Stimulated activated naive CD8-positive, alpha-beta T cell treated with anti-CD3 and anti-CD28 coated beads, Interleukin-15, amount 100 ng/mL, for 72 hours (primary cell): Measurements from ENCODE around the gene RPIA.
"Not testable (repeated sequence)": the region's sequence is repeated elsewhere in the genome, so short reads cannot be mapped to it uniquely, and the experiment has no call there.

Experiments
- ATAC-seq: fragments of 150-1000 bp; cut with Tn5 transposase; 2 replicates; pipeline ENCODE4 v1.10.0; 2021; ENCODE audit warnings: mild to moderate bottlenecking, moderate library complexity
- DNase-seq, 2 donors: peaks; one replicate each; pipeline ENCODE4 v3.0.0; 2021 to 2022
- H3K27ac Mint-ChIP-seq, 2 donors: one replicate each; pipeline ENCODE4 v1.8.0; 2022; ENCODE audit warnings: mild to moderate bottlenecking in 2 of 2, mixed read lengths in 2 of 2, moderate library complexity in 2 of 2
- H3K27me3 Mint-ChIP-seq: one replicate; pipeline ENCODE4 v1.8.0; 2022; ENCODE audit warnings: mixed read lengths
- H3K4me1 Mint-ChIP-seq: one replicate; pipeline ENCODE4 v1.8.0; 2022; ENCODE audit warnings: mild to moderate bottlenecking, mixed read lengths
- H3K4me3 Mint-ChIP-seq, 2 donors: one replicate each; pipeline ENCODE4 v1.8.0; 2022; ENCODE audit warnings: mild to moderate bottlenecking in 2 of 2, mixed read lengths in 2 of 2, moderate library complexity in 1 of 2
- H3K9me3 Mint-ChIP-seq, 2 donors: one replicate each; pipeline ENCODE4 v1.8.0; 2022; ENCODE audit warnings: mixed read lengths in 2 of 2

The RPIA gene

DNA sequence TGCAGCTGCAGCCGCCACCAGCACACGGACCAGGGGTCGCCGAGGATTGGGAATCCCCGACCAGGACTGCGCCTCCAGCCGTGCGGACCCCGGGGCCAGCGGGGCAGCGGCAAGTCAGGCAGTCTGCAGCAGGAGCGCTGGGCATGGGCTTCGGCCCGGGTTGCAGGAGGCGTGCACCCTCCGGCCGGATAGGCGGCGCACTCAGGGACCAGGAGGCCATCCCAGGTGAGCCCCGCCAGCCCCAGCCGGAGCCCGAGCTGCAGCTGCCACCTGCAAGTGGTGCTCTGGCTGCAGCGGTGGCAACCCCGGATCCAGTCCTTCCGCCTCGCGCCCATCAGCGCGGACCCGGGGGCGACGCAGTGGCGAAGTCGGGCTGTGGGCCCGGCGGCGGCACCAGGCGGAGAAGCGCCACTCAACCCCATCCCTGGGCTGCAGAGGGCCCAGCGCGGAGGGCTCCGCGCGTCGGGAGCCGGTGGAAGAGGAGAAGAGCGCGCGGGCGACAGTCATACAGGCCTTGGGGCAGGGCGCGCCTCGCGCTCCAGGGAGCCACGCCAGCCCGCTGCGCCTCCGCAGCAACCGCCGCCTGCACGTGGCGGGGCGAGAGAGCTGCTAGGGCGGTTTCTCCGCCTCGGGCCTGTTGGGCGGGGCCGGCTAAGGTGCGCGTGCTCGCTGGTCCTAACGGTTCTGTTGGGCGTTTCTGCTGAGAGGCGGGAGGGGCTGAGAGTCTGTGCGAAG lies 73.8 kb downstream of the RPIA start:
- peak; percentile 80 for ATAC-seq
- peaks cover 0 to 8% of the 10 kb centered on the region in 2 donors for H3K9me3 Mint-ChIP-seq
- H3K27me3 Mint-ChIP-seq = peaks cover 25% of the 10 kb centered on the region
- H3K27ac Mint-ChIP-seq = no peak overlapping the region
- DNase-seq = peak; percentile 52 to 58
- H3K4me1 Mint-ChIP-seq = peaks cover 15% of the 10 kb centered on the region
- H3K4me3 Mint-ChIP-seq = peak overlapping the region; percentile 75 to 78

DNA sequence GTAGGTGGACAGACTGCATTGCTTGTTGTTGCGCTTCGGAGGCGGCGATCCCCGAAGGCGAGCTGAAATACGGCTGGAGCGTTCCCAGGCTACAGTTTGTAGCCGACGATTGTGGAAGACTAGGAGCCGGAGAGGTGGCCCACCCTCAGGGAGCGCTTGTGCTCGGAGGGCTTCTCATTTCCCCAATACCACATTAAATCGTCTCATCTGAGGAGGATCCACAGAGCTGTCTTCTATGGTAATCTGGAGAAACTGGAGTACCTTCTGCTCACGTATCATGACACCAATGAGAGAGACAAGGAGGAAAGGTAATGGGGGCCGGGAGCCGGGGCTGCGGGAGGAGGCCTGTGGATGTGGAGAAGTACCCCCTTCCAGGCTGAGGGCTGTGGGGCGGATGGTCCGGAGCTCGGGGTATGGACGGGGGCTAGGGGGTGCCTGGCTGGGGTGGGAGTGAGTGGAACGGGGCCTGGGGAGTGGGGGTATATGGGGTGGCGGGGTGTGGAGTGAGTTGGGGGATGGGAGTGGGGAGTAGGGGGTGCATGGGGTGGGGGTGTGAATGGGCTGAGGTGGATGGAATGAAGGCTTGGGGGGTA lies 74.5 kb downstream of the RPIA start:
- peak overlapping the region; percentile 75 to 78 for H3K4me3 Mint-ChIP-seq
- H3K27me3 Mint-ChIP-seq = peaks cover 25% of the 10 kb centered on the region
- H3K27ac Mint-ChIP-seq, H3K9me3 Mint-ChIP-seq, DNase-seq: not testable (repeated sequence)
- peaks cover 15% of the 10 kb centered on the region for H3K4me1 Mint-ChIP-seq
- ATAC-seq = peak; percentile 84

DNA sequence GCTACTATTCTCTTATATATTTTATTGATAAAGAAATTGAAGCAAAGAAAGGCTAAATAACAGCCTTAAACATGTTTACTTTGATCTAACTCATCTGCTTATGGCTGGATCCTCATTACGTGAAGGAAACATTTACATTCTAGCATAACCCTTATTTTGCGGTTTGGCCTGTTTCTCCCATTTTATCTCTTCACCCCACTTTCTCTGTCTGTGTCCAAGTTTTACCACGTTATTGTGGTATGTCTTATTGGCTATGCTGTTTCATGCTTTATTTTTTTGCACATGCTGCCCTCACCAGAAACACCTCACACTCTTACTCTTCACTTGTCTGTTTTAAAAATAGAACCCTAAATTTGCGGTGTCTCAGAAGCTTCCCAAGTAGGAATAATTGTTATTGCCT lies 78.5 kb downstream of the RPIA start:
- no peak overlapping the region for H3K4me3 Mint-ChIP-seq
- peaks cover 15% of the 10 kb centered on the region for H3K27me3 Mint-ChIP-seq
- no peaks in the 10 kb centered on the region for H3K9me3 Mint-ChIP-seq

GRCh38 chr2:88773233-88774028 lies 82.0 kb downstream of the RPIA start:
- H3K9me3 Mint-ChIP-seq = peaks cover 12% of the 10 kb centered on the region in 2 donors
- not testable (repeated sequence) for H3K27ac Mint-ChIP-seq, H3K27me3 Mint-ChIP-seq, H3K4me3 Mint-ChIP-seq, ATAC-seq, H3K4me1 Mint-ChIP-seq, DNase-seq

More for the DNA sequence above, 78.5 kb downstream of the RPIA start:
- Mint-ChIP-seq H3K27ac (no peak overlapping the region), H3K4me1 (peaks cover 8% of the 10 kb centered on the region)
- no peak for DNase-seq
- no peak for ATAC-seq

DNA sequence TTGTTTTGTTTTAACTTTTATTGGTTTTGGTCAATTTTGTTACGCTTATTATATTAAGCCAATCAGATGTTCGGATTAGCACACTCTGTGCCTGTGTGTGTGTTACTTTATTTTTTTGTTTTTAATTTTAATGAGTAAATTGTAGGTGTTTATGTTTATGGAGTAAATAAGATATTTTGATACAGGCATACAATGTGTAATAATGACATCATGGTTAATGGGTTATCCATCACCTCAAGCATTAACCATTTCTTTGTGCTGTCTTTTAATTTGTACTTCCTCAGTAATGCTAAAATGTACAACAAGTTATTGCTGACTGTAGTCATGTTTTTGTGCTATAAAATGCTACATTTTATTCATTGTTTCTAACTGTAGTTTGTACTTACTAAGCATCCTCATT lies 97.7 kb downstream of the RPIA start:
- H3K27ac Mint-ChIP-seq, H3K27me3 Mint-ChIP-seq, H3K4me3 Mint-ChIP-seq, H3K4me1 Mint-ChIP-seq, ATAC-seq, DNase-seq, H3K9me3 Mint-ChIP-seq: not testable (repeated sequence)

- H3K4me3 Mint-ChIP-seq, H3K4me1 Mint-ChIP-seq, ATAC-seq, DNase-seq, H3K27ac Mint-ChIP-seq, H3K9me3 Mint-ChIP-seq, H3K27me3 Mint-ChIP-seq: not testable (repeated sequence)
These were observed 104.5 kb downstream of the RPIA start for GRCh38 chr2:88795932-88796331.

GRCh38 chr2:88796523-88796922 lies 105.0 kb downstream of the RPIA start:
- not testable (repeated sequence) for H3K4me1 Mint-ChIP-seq, H3K27ac Mint-ChIP-seq, H3K9me3 Mint-ChIP-seq, H3K27me3 Mint-ChIP-seq, DNase-seq, ATAC-seq, H3K4me3 Mint-ChIP-seq

GRCh38 chr2:88797164-88797563 lies 105.7 kb downstream of the RPIA start:
- not testable (repeated sequence) for H3K27ac Mint-ChIP-seq, H3K4me1 Mint-ChIP-seq, H3K4me3 Mint-ChIP-seq

More at GRCh38 chr2:88797164-88797563, 105.7 kb downstream of the RPIA start:
- ATAC-seq = peak; percentile 40
- not testable (repeated sequence) for H3K9me3 Mint-ChIP-seq, H3K27me3 Mint-ChIP-seq, DNase-seq
